Esophagus muscularis mucosa (tissue), 4 donors: ENCODE measurements around the gene IRF8. TPM values are rescaled to one million over a fixed set of nuclear protein-coding genes. Genes with fewer than 3 reads are reported as not detected.

Experiments used
- DNase-seq: peaks from one replicate; pipeline ENCODE4 v3.0.0-alpha.2; 2017; ENCODE audit errors: extremely low spot score
- H3K27ac ChIP-seq, 4 donors: fragments of 200-600 bp; sonication (generic); replicated peaks in 1 of 4; 1 replicate in 3 of 4; 2 replicates in 1 of 4; pipeline ENCODE4 v1.5.1; 2016 to 2019; ENCODE audit warnings: mild to moderate bottlenecking in 1 of 4
- H3K27me3 ChIP-seq, 4 donors: fragments of 200-600 bp; sonication (generic); one replicate each; pipeline versions ENCODE4 v1.5.1 to v1.6.0; 2016 to 2019
- H3K36me3 ChIP-seq, 4 donors: fragments of 200-600 bp; sonication (generic); one replicate each; pipeline ENCODE4 v1.5.1; 2016 to 2019
- H3K4me1 ChIP-seq, 4 donors: fragments of 200-600 bp; sonication (generic); one replicate each; pipeline ENCODE4 v1.5.1; 2016 to 2019
- H3K4me3 ChIP-seq, 4 donors: fragments of 200-600 bp; sonication (generic); 1 replicate in 2 of 4; 2 replicates in 2 of 4; pipeline ENCODE4 v1.5.1; 2016 to 2019; ENCODE audit warnings: mild to moderate bottlenecking in 4 of 4, moderate library complexity in 1 of 4
- H3K9me3 ChIP-seq, 4 donors: fragments of 200-600 bp; sonication (generic); 1 replicate in 3 of 4; 2 replicates in 1 of 4; pipeline ENCODE4 v1.5.1; 2016 to 2019
- EP300 ChIP-seq: sonication (generic); formaldehyde crosslinking; IDR thresholded peaks from one replicate; pipeline ENCODE4 v1.6.1; 2017; ENCODE audit warnings: antibody characterized with exemption
- POLR2A ChIP-seq: fragments of 450-650 bp; IDR thresholded peaks from one replicate; pipeline ENCODE4 v1.6.1; 2017; ENCODE audit warnings: antibody characterized with exemption, moderate library complexity, mild to moderate bottlenecking, low read depth
- POLR2AphosphoS5 ChIP-seq, 2 donors: sonication (generic); formaldehyde crosslinking; IDR thresholded peaks; one replicate each; pipeline ENCODE4 v1.6.1; 2017; ENCODE audit warnings: antibody characterized with exemption in 2 of 2
- WGBS: methylation state at CpG from one replicate; pipeline ENCODE4 v1.1.5; 2018; 5-methylcytosine and 5-hydroxymethylcytosine counted together
- intact Hi-C: fragments of 100-400 bp; cut with DNase I; formaldehyde crosslinking; loops from one replicate; pipeline ENCODE4 v1.15.1; 2023
- total RNA-seq, 4 donors: library from RNA; depleted of rRNA; stranded (reverse); fragments of >200 nt; gene quantifications; one replicate each; pipeline versions ENCODE4 v1.1.0 to v1.2.1, GENCODE V29; 2016
- TF ChIP-seq, protein P1 (sequence below), 3 experiments: fragments of 200-600 bp in 2 of 3; fragments of 450-650 bp in 1 of 3; sonication (generic) in 2 of 3; IDR thresholded peaks; one replicate each; pipeline ENCODE4 v1.5.1; 2017 to 2019; ENCODE audit warnings: antibody characterized with exemption in 3 of 3, mild to moderate bottlenecking in 2 of 3, moderate library complexity in 1 of 3

Gene IRF8
- total RNA-seq, 4 donors from 2014 or later, result 5.1 to 12.9 (median 10.4) TPM

DNA sequence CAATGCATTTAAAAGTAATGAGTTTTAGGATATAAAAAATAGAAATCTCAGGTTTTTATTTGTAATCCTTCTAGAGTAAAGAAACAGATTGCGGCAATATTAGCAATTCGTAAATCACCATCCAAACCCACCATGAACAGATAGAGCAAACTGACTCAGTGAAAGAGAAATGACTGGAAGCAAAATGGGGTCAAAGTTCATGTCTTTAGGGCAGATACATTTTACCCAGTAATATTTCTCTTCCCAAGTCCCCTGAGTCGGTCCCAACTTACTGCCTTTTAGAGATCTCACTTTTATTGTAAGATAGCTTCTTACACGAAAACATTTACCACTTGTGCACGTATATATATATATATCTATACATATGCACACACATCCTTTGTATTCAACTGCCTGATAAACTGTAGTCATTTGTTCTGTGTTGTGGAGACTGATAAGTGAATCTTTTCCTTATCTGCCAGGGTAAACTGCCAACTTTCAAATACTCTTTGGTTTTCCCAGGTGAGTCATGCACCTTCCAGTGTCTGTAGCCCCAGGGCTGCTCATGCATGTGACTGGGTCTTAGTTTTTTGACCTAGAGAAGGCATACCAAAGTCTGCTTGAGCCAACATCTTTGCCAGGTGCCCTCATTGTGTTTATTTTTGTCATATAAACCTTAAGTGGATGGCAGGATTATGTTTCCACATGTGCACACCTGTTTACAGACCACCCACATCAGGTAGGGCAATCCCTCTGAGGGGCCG lies 7.8 kb upstream of the IRF8 start:
- WGBS, result 87% methylated on average over 6 of the region's 6 CpGs

DNA sequence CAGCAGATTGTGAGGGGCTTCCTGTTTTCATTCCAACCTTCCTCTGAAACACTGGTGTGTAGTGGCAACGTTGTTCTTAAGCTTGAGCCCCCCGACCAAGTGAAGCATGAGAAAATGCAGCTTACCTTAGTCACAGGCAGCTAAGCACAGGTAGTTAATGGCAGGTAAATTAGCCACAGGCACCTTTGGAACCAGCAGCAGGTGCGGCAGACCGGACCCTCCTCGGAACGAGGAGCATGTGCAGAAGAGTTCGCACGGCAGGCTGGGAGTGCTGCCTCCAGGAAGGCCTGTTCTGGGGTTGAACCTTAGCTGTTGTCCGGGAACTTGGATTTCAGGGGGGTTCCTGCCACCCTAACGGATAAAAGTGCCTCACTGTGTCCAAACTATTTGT lies 7.2 kb upstream of the IRF8 start:
- Histone ChIP-seq H3K36me3 (no peaks in the 10 kb centered on the region), H3K27ac (no peak overlapping the region), H3K4me3 (no peak overlapping the region), H3K9me3 (no peaks in the 10 kb centered on the region), H3K4me1 (peaks cover 0 to 4% (median 0%) of the 10 kb centered on the region in 4 donors), H3K27me3 (peaks cover 0 to 19% (median 0%) of the 10 kb centered on the region in 4 donors)
- TF ChIP-seq, protein P1, sequence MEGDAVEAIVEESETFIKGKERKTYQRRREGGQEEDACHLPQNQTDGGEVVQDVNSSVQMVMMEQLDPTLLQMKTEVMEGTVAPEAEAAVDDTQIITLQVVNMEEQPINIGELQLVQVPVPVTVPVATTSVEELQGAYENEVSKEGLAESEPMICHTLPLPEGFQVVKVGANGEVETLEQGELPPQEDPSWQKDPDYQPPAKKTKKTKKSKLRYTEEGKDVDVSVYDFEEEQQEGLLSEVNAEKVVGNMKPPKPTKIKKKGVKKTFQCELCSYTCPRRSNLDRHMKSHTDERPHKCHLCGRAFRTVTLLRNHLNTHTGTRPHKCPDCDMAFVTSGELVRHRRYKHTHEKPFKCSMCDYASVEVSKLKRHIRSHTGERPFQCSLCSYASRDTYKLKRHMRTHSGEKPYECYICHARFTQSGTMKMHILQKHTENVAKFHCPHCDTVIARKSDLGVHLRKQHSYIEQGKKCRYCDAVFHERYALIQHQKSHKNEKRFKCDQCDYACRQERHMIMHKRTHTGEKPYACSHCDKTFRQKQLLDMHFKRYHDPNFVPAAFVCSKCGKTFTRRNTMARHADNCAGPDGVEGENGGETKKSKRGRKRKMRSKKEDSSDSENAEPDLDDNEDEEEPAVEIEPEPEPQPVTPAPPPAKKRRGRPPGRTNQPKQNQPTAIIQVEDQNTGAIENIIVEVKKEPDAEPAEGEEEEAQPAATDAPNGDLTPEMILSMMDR (IDR thresholded peaks at IDR 0.05), result no peak
- TF ChIP-seq POLR2AphosphoS5 (IDR thresholded peaks at IDR 0.05) (no peak), POLR2A (no peak), EP300 (no peak)
- DNase-seq, result no peak
- intact Hi-C loops, result no loop called here
- WGBS, result 89% methylated on average over 9 of the region's 10 CpGs

More for the DNA sequence above, 7.8 kb upstream of the IRF8 start:
- Histone ChIP-seq H3K27ac (no peak overlapping the region), H3K27me3 (peaks cover 0 to 20% (median 0%) of the 10 kb centered on the region in 4 donors), H3K9me3 (no peaks in the 10 kb centered on the region), H3K4me3 (no peak overlapping the region), H3K4me1 (peaks cover 0 to 4% (median 0%) of the 10 kb centered on the region in 4 donors), H3K36me3 (no peaks in the 10 kb centered on the region)
- DNase-seq, result no peak
- TF ChIP-seq EP300 (no peak), POLR2A (no peak)
- TF ChIP-seq, protein P1 (IDR thresholded peaks at IDR 0.05), result no peak
- intact Hi-C loops, result no loop called here

DNA sequence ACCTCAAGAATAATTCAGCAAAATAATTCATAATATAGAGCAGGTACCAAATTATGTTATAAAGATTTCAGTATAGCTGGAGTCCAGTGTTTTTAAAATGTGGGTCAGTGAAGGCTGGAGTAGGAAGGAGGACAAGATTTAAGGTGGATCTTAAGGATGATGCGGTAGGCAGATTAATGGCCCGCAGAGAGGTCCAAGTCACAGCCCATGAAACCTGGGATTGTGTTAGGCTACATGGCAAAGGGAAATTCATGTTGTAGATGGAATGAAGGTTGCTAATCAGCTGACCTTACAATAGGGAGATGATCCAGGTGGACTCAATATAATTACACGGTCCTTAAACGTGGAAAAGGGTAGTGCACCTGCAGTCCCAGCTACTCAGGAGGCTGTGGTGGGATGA lies 6.2 kb upstream of the IRF8 start:
- H3K36me3 ChIP-seq, result no peaks in the 10 kb centered on the region
- WGBS, result 71% methylated on average over 4 of the region's 4 CpGs
- peaks cover 0 to 4% (median 0%) of the 10 kb centered on the region in 4 donors for H3K4me1 ChIP-seq
- TF ChIP-seq POLR2AphosphoS5 (IDR thresholded peaks at IDR 0.05), result no peak
- no peak for TF ChIP-seq POLR2A
- no peak for TF ChIP-seq EP300
- TF ChIP-seq, protein P1 (IDR thresholded peaks at IDR 0.05), result no peak
- intact Hi-C loops, result no loop called here
- no peak overlapping the region for H3K27ac ChIP-seq
- no peak overlapping the region for H3K4me3 ChIP-seq
- DNase-seq, result no peak
- peaks cover 0 to 15% (median 0%) of the 10 kb centered on the region in 4 donors for H3K27me3 ChIP-seq
- H3K9me3 ChIP-seq, result no peaks in the 10 kb centered on the region

DNA sequence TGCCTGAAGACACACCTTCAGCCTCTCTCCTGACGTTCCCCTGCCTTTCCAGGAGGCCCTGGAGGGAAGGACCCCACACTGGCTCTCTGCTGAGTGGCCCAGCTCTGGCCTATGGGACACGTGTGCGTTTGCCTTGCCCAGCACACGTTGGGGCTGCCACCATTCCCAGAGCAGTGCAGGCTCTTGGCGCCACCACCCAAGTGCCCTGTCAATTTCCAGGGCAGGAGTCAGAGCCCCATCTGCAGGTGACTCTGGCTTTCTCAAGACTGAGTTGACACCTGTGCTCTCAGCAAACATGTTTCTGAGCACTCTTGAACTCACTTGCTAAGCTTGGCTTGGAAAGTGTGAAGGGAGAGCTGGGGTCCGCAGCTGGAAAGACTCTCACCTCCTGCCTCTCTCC lies 4.7 kb upstream of the IRF8 start:
- no peak for DNase-seq
- 71% methylated on average over 6 of the region's 6 CpGs for WGBS
- intact Hi-C loops, result no loop called here

More for the DNA sequence above, 4.7 kb upstream of the IRF8 start:
- no peak overlapping the region for H3K27ac ChIP-seq
- H3K4me1 ChIP-seq, result peaks cover 11 to 13% (median 13%) of the 10 kb centered on the region in 4 donors
- H3K9me3 ChIP-seq, result no peaks in the 10 kb centered on the region
- peaks cover 0 to 19% (median 0%) of the 10 kb centered on the region in 4 donors for H3K27me3 ChIP-seq
- TF ChIP-seq EP300, result no peak
- TF ChIP-seq, protein P1 (IDR thresholded peaks at IDR 0.05), result no peak
- TF ChIP-seq POLR2A, result no peak
- TF ChIP-seq POLR2AphosphoS5 (IDR thresholded peaks at IDR 0.05), result no peak
- no peaks in the 10 kb centered on the region for H3K36me3 ChIP-seq
- no peak overlapping the region for H3K4me3 ChIP-seq
